Vagina (tissue), 2 donors: Measurements from ENCODE around the gene CHST11.

Experiments
- POLR2A ChIP-seq, 2 donors: fragments of 450-650 bp; IDR thresholded peaks; one replicate each; pipeline ENCODE4 v1.6.1; 2017; ENCODE audit warnings: antibody characterized with exemption in 2 of 2, mild to moderate bottlenecking in 2 of 2, moderate library complexity in 2 of 2
- POLR2AphosphoS5 ChIP-seq, 2 donors: sonication (generic); formaldehyde crosslinking; IDR thresholded peaks; one replicate each; pipeline ENCODE4 v1.9.0; 2017; ENCODE audit warnings: antibody characterized with exemption in 2 of 2, mild to moderate bottlenecking in 2 of 2, low read depth in 1 of 2; ENCODE audit not compliant: insufficient read depth in 1 of 2
- TF ChIP-seq, protein P1 (sequence below), 3 experiments: fragments of 450-650 bp in 2 of 3; fragments of 200-600 bp in 1 of 3; sonication (generic) in 1 of 3; IDR thresholded peaks; one replicate each; pipeline ENCODE4 v1.5.1; 2017 to 2019; ENCODE audit warnings: antibody characterized with exemption in 3 of 3, mild to moderate bottlenecking in 2 of 3, moderate library complexity in 2 of 3

DNA sequence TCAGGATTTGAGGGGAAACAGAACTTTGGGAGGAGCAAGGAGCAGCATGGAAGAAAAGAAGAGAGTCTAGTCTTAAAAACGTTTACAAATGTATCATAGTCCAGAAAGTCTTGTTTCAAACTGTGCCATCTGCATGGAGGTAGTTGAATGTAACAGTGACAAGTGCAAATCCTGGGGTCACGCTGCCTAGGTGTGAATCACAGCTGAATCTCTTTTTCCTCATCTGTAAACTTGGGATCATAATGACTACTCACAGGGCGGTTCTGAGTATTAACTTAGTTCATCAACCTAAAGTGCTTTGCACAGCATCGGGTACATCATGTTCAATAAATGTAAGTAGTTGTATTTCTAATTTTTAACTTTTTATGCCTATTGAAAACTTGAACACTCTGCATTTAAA is 208.5 kb downstream of the CHST11 start:
- TF ChIP-seq, protein P1, sequence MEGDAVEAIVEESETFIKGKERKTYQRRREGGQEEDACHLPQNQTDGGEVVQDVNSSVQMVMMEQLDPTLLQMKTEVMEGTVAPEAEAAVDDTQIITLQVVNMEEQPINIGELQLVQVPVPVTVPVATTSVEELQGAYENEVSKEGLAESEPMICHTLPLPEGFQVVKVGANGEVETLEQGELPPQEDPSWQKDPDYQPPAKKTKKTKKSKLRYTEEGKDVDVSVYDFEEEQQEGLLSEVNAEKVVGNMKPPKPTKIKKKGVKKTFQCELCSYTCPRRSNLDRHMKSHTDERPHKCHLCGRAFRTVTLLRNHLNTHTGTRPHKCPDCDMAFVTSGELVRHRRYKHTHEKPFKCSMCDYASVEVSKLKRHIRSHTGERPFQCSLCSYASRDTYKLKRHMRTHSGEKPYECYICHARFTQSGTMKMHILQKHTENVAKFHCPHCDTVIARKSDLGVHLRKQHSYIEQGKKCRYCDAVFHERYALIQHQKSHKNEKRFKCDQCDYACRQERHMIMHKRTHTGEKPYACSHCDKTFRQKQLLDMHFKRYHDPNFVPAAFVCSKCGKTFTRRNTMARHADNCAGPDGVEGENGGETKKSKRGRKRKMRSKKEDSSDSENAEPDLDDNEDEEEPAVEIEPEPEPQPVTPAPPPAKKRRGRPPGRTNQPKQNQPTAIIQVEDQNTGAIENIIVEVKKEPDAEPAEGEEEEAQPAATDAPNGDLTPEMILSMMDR (IDR thresholded peaks at IDR 0.05) = no peak
- TF ChIP-seq POLR2A (IDR thresholded peaks at IDR 0.05) = no peak
- no peak for TF ChIP-seq POLR2AphosphoS5 (IDR thresholded peaks at IDR 0.05; ENCODE audit: insufficient read depth in 1 of 2, low read depth in 1 of 2)
